SU-DHL-6 (cell line): ENCODE results near the gene CPHXL.

Source experiments
- EZH2phosphoT487 ChIP-seq: fragments of 200-600 bp; sonication (generic), shearing (Covaris generic); conservative IDR thresholded peaks from 2 replicates; pipeline ENCODE4 v1.6.1; 2018; ENCODE audit warnings: mild to moderate bottlenecking, antibody characterized with exemption, low read length, moderate library complexity, mixed read lengths
- TF ChIP-seq, protein P1 (sequence below): fragments of 200-600 bp; sonication (generic); IDR thresholded peaks from one replicate; pipeline ENCODE4 v1.5.1; 2017; ENCODE audit warnings: antibody characterized with exemption, mild to moderate bottlenecking, low read length, moderate library complexity; ENCODE audit not compliant: insufficient read depth, poor library complexity, severe bottlenecking

DNA sequence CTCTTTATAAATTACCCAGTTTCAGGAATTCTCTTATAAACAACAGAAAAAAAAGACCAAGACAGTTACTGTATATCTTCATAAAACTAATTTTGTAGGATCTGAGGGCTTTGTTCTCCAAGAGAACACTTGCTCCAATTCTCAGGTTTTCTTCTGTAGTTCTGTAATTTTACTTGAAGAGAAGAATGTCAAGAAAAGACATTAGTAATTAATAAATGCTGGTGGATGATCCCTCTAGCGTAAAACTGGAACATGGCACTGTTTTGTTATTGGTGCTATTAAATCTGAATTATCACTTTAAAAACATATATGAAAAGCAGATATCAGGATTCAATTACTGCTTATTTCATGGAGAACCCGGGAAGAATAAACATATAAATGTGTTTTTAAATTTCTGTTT lies 36.5 kb upstream of the CPHXL start:
- TF ChIP-seq, protein P1, sequence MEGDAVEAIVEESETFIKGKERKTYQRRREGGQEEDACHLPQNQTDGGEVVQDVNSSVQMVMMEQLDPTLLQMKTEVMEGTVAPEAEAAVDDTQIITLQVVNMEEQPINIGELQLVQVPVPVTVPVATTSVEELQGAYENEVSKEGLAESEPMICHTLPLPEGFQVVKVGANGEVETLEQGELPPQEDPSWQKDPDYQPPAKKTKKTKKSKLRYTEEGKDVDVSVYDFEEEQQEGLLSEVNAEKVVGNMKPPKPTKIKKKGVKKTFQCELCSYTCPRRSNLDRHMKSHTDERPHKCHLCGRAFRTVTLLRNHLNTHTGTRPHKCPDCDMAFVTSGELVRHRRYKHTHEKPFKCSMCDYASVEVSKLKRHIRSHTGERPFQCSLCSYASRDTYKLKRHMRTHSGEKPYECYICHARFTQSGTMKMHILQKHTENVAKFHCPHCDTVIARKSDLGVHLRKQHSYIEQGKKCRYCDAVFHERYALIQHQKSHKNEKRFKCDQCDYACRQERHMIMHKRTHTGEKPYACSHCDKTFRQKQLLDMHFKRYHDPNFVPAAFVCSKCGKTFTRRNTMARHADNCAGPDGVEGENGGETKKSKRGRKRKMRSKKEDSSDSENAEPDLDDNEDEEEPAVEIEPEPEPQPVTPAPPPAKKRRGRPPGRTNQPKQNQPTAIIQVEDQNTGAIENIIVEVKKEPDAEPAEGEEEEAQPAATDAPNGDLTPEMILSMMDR = no peak
- TF ChIP-seq EZH2phosphoT487 = no peak
